ENCODE data around the gene MVK. TPM values are rescaled to one million over a fixed set of nuclear protein-coding genes. Genes with fewer than 3 reads are reported as not detected.

MVK gene
- polyA plus RNA-seq, 6 donors from 2014 or later, result 2.8 to 4.6 (median 3.6) TPM

DNA sequence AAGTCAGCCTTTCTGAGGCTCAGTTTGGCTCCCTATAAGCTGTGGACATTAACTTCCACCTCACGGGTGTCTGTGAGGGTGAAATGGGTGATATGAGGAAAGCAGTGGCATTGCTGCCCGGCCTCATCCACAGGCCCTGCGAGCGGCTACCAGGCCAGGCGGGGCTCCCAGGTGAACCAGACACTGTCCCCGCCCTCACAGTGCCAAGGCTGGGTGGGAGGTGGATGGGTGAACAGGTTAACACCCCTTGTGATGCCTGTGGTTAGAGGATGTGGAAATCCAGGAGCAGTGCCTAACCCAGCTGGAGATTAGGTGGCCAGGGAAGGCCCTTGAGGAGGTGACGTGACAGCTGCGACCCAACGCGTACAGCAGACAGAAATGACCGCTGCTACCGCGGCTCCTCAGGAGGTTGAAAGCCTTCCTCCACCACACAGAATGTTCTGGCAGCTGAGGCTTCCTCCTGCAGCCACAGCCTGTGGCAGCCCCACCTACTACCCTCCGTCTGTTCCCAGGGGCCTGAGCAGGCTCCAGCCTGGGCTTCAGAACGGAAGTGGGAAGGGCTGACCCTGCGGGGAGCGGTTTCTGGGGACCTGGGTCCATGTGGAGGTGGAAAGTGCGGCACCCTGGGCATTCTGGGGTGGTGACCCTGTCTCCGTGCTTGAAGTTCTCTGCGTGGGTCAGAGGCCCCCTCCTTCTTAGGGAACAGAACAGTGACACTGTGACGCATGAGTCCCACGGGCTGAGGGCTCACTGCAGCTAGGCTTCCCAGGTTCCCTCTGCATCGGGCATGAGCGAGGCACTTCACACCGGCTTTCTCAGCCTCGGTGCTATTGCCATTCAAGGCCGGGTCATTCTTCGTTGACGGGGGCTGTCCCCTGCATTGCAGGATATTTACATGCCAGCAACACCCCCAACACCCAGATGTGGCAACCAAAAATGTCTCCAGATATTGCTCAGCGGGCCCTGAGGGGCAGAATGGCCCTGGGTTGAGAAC lies 10.0 kb upstream of the MVK start:
- Mint-ChIP-seq H3K9me3 (peaks cover 0 to 6% (median 4%) of the 10 kb centered on the region in 7 donors), H3K27ac (no peak overlapping the region), H3K4me1 (peaks cover 0 to 3% (median 0%) of the 10 kb centered on the region in 3 donors), H3K4me3 (no peak overlapping the region), H3K36me3 (peaks cover 8 to 12% of the 10 kb centered on the region in 2 donors), H3K27me3 (no peaks in the 10 kb centered on the region)
- DNase-seq (no peak), ATAC-seq (ENCODE audit: low read depth in 2 of 2) (no peak)

DNA sequence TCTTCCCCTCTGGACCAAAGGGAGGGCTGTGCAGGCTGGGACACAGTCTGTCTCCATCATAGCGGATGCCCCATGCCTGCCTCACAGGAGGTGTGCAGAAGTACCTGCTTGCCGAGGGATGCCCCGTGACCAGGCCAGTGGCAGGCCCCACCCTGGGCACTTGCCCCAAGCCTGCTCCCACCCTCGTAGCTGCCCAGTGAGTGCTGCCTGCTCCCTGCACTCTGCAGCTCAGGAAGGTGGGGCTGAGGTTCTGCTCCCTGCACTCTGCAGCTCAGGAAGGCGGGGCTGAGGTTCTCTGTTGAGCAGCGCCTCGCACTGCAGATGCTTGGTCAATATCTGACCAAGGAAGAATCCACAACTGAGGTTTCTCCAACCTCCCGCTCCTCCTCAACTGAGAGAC lies 7.2 kb upstream of the MVK start:
- peak overlapping the region in 1 of 6 donors; percentile 28 for H3K27ac Mint-ChIP-seq
- ATAC-seq (ENCODE audit: low read depth in 2 of 2) (no peak), DNase-seq (no peak)
- H3K9me3 Mint-ChIP-seq, result peaks cover 0 to 6% (median 4%) of the 10 kb centered on the region in 7 donors
- peaks cover 0 to under 1% (median 0%) of the 10 kb centered on the region in 3 donors for H3K4me1 Mint-ChIP-seq
- no peak overlapping the region for H3K4me3 Mint-ChIP-seq
- H3K27me3 Mint-ChIP-seq, result no peaks in the 10 kb centered on the region
- H3K36me3 Mint-ChIP-seq, result peaks cover 8 to 12% of the 10 kb centered on the region in 2 donors

DNA sequence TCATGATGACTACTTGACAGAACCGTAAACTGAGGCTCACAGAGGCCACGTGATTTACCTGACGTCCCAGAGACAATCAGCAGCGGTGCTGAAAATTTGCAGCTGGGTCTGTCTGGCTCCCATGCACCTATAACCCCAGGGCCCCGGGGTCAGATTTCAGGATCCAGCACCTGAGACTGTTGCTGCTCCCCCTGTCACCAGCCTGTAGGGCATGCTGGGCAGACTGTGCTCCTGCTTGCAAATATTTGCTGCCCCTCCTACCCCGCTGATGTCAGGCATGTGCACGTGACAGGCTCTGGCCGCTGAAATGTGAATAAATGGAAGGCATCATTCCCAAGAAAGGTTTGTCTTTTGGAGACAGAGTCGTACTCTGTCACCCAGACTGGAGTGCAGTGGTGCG lies 6.3 kb upstream of the MVK start:
- H3K4me1 Mint-ChIP-seq, result peaks cover 0 to 6% (median 0%) of the 10 kb centered on the region in 3 donors
- H3K27me3 Mint-ChIP-seq, result no peaks in the 10 kb centered on the region
- peaks cover 0 to 3% (median 0%) of the 10 kb centered on the region in 7 donors for H3K9me3 Mint-ChIP-seq
- H3K27ac Mint-ChIP-seq, result no peak overlapping the region
- H3K4me3 Mint-ChIP-seq, result no peak overlapping the region
- ATAC-seq (ENCODE audit: low read depth in 2 of 2) (no peak), DNase-seq (no peak)
- H3K36me3 Mint-ChIP-seq, result peaks cover 4 to 5% of the 10 kb centered on the region in 2 donors

DNA sequence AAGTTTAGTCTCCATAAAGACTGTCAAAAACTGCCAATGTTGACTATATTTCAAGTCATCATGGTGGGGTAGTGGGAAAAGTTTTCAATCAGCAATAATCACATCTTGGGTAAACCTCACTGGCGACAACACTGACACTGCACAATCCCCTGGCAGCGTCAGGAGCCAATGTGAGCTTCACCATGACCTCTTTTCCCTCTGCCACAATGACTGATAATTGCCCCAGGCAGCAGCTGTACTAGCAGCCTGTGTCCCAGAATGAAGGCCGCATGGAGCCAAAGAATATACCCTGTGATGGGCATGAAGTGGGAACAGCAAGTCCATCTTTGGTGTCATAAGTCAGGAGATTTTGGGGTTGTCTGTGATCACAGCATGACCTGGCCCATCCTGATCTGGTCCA lies 5.6 kb upstream of the MVK start:
- ATAC-seq (ENCODE audit: low read depth in 2 of 2), result no peak
- H3K9me3 Mint-ChIP-seq, result no peaks in the 10 kb centered on the region
- peaks cover 5 to 12% (median 6%) of the 10 kb centered on the region in 3 donors for H3K4me1 Mint-ChIP-seq
- no peaks in the 10 kb centered on the region for H3K27me3 Mint-ChIP-seq
- H3K27ac Mint-ChIP-seq, result no peak overlapping the region
- H3K4me3 Mint-ChIP-seq, result peak overlapping the region in 1 of 8 donors; percentile 30
- no peaks in the 10 kb centered on the region for H3K36me3 Mint-ChIP-seq
- no peak for DNase-seq

DNA sequence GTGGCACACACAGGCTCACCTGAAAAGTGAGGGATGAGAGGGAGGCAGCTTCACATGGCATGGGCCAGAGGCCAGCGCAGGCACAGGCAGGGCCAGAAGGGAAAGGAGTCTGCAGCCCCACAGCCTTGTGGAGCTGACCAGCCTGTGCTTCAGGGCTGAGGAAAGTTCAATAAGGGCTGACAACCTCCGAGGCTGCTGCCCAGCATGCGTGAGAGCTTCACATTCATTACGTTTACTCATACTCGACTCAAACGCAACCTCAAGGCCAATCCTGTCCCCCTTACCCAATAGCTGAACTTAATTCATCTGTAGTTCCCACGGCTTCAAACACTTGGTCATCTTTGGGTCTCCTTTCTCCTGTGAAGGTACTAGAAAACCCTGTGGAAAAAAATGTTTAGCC lies 5.1 kb upstream of the MVK start:
- DNase-seq, result no peak
- no peaks in the 10 kb centered on the region for H3K36me3 Mint-ChIP-seq
- no peak for ATAC-seq (ENCODE audit: low read depth in 2 of 2)
- no peaks in the 10 kb centered on the region for H3K9me3 Mint-ChIP-seq
- peak overlapping the region in 1 of 6 donors; percentile 42 for H3K27ac Mint-ChIP-seq
- H3K27me3 Mint-ChIP-seq, result no peaks in the 10 kb centered on the region
- H3K4me3 Mint-ChIP-seq, result no peak overlapping the region
- peaks cover 8 to 15% (median 11%) of the 10 kb centered on the region in 3 donors for H3K4me1 Mint-ChIP-seq

DNA sequence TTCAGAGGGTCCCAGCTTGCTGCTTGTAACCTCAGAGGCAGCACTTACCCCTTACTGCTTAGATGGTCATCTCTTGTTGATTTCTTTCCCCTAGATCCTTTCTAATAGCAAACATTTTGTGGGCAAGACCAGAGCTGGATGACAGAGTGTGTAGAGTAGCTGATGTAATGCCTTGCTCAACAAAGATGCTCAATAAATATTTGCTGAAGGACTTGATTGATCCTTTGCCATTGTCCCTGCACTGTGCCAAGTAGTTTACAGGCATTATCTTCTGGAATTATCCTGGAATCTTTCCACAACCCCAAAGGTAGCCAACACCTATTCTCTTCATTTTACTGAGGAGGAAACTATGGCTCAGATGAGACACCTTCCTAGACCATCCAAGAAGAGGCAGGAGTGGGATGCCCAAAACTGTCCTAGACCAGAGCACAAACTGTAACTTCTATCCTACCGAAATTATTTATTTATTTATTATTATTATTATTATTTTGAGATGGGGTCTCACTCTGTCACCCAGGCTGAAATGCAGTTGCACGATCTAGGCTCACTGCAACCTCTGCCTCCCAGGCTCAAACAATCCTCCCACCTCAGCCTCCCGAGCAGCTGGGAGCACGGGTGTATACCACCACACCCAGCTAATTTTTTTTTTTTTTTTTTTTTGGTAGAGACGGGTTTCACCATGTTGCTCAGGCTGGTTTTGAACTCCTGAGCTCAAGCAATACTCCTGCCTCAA lies 1.7 kb upstream of the MVK start:
- Mint-ChIP-seq H3K4me3 (peak overlapping the region in 5 of 8 donors; percentile 24 to 96 (median 94)), H3K27me3 (no peaks in the 10 kb centered on the region), H3K9me3 (no peaks in the 10 kb centered on the region), H3K36me3 (no peaks in the 10 kb centered on the region), H3K4me1 (peaks cover 17 to 29% (median 24%) of the 10 kb centered on the region in 3 donors), H3K27ac (peak overlapping the region; percentile 62 to 99 (median 97))
- no peak for DNase-seq
- no peak for ATAC-seq (ENCODE audit: low read depth in 2 of 2)

DNA sequence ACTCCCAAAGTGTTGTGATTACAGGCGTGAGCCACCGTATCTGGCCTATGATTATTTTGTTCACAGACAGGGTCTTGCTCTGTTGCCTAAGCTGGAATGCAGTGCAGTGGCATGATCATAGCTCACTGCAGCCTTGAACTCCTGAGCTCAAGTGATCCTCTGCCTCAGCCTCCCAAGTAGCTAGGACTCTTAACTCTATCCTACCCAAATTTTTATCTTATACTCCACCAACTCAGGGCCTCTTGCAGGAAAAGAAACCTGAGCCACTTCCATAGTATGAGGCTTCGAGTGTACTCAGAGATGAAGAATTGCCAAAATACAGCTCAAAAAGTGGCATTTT lies 1.1 kb upstream of the MVK start:
- no peaks in the 10 kb centered on the region for H3K36me3 Mint-ChIP-seq
- H3K27ac Mint-ChIP-seq, result peak overlapping the region; percentile 96 to 99 (median 98)
- no peaks in the 10 kb centered on the region for H3K27me3 Mint-ChIP-seq
- ATAC-seq (ENCODE audit: low read depth in 2 of 2) (no peak), DNase-seq (no peak)
- peaks cover 17 to 29% (median 24%) of the 10 kb centered on the region in 3 donors for H3K4me1 Mint-ChIP-seq
- H3K4me3 Mint-ChIP-seq, result peak overlapping the region; percentile 93 to 97 (median 96)
- H3K9me3 Mint-ChIP-seq, result no peaks in the 10 kb centered on the region

DNA sequence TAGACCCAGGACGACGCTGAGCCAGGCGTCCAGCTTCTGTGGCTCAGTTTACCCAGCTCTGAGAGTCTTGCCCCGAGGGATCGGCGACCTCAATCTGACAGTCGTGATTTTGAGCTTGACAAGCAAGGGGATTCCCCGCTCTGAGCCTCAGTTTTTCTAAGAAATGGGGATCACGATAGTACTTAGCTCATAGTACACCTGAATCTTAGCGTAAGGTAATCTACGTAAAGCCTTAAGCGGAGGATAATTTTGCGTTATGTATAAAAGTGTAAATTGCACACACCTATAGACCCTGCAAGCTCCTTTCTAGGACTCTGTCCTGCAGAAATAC lies 285 bp downstream of the MVK start:
- DNase-seq (no peak), ATAC-seq (ENCODE audit: low read depth in 2 of 2) (peak; percentile 2 to 4)
- no peaks in the 10 kb centered on the region for H3K27me3 Mint-ChIP-seq
- no peaks in the 10 kb centered on the region for H3K9me3 Mint-ChIP-seq
- peaks cover 17 to 32% (median 24%) of the 10 kb centered on the region in 3 donors for H3K4me1 Mint-ChIP-seq
- peak overlapping the region; percentile 93 to 97 (median 96) for H3K4me3 Mint-ChIP-seq
- peak overlapping the region in 5 of 6 donors; percentile 96 to 99 (median 98) for H3K27ac Mint-ChIP-seq
- H3K36me3 Mint-ChIP-seq, result peaks cover 0 to 7% of the 10 kb centered on the region in 2 donors

DNA sequence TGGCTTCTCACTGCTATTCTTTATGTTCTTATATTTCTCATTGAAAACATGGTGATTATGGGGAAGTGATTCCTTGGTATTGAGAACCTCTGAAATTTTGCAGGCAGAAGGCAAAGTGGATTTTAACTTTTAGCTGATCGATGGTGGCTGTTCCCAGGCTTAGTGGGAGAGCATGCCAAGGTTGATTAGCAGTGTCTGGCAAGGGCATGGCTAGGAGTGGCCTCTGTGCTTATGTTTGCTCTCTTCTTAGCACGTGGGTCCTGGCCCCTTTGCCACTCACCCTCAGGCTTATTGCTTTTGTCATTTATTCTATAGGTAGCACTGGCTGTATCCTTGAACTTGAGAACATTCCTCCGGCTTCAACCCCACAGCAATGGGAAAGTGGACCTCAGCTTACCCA lies 2.1 kb downstream of the MVK start:
- Mint-ChIP-seq H3K4me1 (peaks cover 17 to 32% (median 24%) of the 10 kb centered on the region in 3 donors), H3K4me3 (peak overlapping the region in 3 of 8 donors; percentile 51 to 93 (median 77)), H3K27ac (peak overlapping the region in 2 of 6 donors; percentile 57 to 64), H3K36me3 (peaks cover 0 to 8% of the 10 kb centered on the region in 2 donors), H3K27me3 (no peaks in the 10 kb centered on the region), H3K9me3 (no peaks in the 10 kb centered on the region)
- no peak for DNase-seq
- ATAC-seq (ENCODE audit: low read depth in 2 of 2), result no peak

DNA sequence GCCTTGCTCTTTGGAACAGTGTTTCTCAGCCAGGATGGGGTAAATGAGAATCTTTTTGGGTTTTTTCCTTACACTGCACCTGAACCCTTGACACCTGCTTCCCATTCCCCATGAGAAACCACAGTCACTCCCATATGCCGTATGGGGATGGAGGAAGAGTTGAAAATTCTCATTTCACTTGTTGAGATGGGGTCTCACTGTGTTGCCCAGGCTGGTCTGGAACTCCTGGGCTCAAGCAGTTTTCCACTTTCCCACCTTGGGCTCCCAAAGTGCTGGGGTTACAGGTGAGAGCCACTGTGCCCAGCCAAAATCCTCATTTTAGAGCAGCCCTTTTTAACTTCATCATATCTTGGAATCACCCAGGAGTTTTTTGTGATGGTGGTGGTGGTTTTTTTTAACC lies 3.7 kb downstream of the MVK start:
- Mint-ChIP-seq H3K27ac (no peak overlapping the region), H3K4me3 (no peak overlapping the region), H3K36me3 (peaks cover 0 to 8% of the 10 kb centered on the region in 2 donors), H3K4me1 (peaks cover 17 to 26% (median 24%) of the 10 kb centered on the region in 3 donors), H3K27me3 (no peaks in the 10 kb centered on the region), H3K9me3 (no peaks in the 10 kb centered on the region)
- DNase-seq (no peak), ATAC-seq (ENCODE audit: low read depth in 2 of 2) (no peak)

DNA sequence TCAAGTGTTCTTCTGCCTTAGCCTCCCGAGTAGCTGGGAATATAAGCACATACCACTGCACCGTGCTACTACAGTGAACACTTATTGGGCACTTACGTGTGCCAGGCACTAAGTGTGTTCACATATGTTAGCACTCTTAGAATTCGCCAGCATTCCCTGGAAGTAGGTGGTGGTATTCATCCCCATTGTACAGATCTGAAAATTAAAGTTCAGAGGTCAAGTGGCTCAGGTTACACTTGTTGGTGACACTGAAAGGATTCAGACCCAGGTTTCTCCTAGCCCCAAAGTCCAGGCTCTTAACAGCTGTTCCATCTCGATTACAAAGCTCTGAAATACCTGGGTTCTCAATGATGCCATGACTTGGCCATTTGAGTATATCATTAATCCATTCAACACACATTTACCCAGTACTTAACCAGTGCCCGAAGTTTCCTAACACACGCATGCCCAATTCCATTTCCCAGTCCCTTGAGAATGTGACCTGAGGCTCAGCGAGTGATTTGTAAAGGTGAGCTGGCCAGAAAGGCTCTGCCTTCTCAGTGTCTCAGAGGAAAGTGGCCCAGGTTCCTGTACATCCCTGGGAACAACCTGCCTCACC lies 4.8 kb downstream of the MVK start:
- Mint-ChIP-seq H3K27ac (no peak overlapping the region), H3K36me3 (peaks cover 0 to 8% of the 10 kb centered on the region in 2 donors), H3K27me3 (no peaks in the 10 kb centered on the region), H3K4me3 (no peak overlapping the region), H3K4me1 (peaks cover 10 to 17% (median 14%) of the 10 kb centered on the region in 3 donors), H3K9me3 (no peaks in the 10 kb centered on the region)
- DNase-seq, result no peak
- no peak for ATAC-seq (ENCODE audit: low read depth in 2 of 2)

DNA sequence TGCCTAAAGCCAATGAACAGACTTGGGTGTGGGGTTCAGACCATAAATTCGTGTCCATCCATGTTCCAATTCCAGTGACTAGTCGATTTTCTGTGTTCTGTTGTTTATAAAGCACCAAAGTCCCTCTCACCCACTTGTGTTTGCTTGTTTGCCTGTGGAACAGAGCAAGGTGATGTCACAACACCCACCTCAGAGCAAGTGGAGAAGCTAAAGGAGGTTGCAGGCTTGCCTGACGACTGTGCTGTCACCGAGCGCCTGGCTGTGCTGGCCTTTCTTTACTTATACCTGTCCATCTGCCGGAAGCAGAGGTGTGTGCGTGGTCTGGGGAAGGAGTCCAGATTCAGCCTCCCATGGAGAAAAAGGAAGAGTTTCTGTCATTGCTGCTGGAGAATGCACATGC lies 6.0 kb downstream of the MVK start:
- Mint-ChIP-seq H3K4me1 (peaks cover under 1 to 7% (median 4%) of the 10 kb centered on the region in 3 donors), H3K4me3 (no peak overlapping the region), H3K27ac (no peak overlapping the region), H3K27me3 (no peaks in the 10 kb centered on the region), H3K36me3 (peaks cover 0 to 12% of the 10 kb centered on the region in 2 donors), H3K9me3 (no peaks in the 10 kb centered on the region)
- no peak for ATAC-seq (ENCODE audit: low read depth in 2 of 2)
- DNase-seq, result no peak

DNA sequence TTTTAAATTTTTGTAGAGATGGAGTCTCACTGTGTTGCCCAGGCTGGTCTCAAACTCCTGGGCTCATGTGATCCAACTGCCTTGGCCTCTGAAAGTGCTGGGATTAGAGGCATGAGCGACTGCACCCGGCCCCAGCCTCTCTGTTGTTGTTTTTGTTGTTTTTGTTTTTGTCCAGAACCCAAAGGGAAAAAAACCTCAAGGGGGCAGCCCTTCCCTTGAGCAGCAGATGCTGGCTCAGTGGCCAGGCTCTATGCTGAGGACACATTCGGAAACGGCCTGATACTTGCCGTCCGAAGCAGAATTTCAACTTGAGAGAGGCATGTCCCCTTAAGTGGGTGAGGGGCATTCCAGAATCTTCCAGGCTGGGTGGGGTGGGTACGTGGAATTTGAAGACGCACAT lies 6.7 kb downstream of the MVK start:
- peaks cover 0 to 12% of the 10 kb centered on the region in 2 donors for H3K36me3 Mint-ChIP-seq
- no peaks in the 10 kb centered on the region for H3K9me3 Mint-ChIP-seq
- H3K4me3 Mint-ChIP-seq, result no peak overlapping the region
- H3K27ac Mint-ChIP-seq, result peak overlapping the region in 1 of 6 donors; percentile 56
- no peaks in the 10 kb centered on the region for H3K27me3 Mint-ChIP-seq
- DNase-seq (no peak), ATAC-seq (ENCODE audit: low read depth in 2 of 2) (no peak)
- H3K4me1 Mint-ChIP-seq, result peaks cover 0 to 2% (median 0%) of the 10 kb centered on the region in 3 donors
